Prostate gland (tissue), 2 donors: ENCODE results near the gene GPSM1. TPM values are rescaled to one million over a fixed set of nuclear protein-coding genes. Genes with fewer than 3 reads are reported as not detected.

Experiments used
- DNase-seq: peaks from one replicate; pipeline ENCODE4 v3.0.0-alpha.2; 2019; ENCODE audit warnings: low spot score
- H3K27ac ChIP-seq, 2 donors: fragments of 200-600 bp; sonication (generic); 2 replicates each; pipeline ENCODE4 v1.5.1; 2017 to 2019
- H3K27me3 ChIP-seq: fragments of 200-600 bp; sonication (generic); replicated peaks from 2 replicates; pipeline ENCODE4 v1.5.1; 2019; ENCODE audit not compliant: insufficient read depth
- H3K36me3 ChIP-seq, 2 donors: fragments of 200-600 bp; sonication (generic); 1 replicate in 1 of 2; 2 replicates in 1 of 2; pipeline versions ENCODE4 v1.5.1 to v1.8.1; 2017 to 2019
- H3K4me1 ChIP-seq: fragments of 200-600 bp; sonication (generic); replicated peaks from 2 replicates; pipeline ENCODE4 v1.5.1; 2019
- H3K4me3 ChIP-seq, 2 donors: fragments of 200-600 bp; sonication (generic); 2 replicates each; pipeline ENCODE4 v1.5.1; 2017 to 2019
- H3K9me3 ChIP-seq: fragments of 200-600 bp; sonication (generic); 2 replicates; pipeline ENCODE4 v1.5.1; 2017
- CTCF ChIP-seq, 4 experiments: fragments of 200-600 bp in 2 of 4; fragments of 450-650 bp in 2 of 4; sonication (generic) in 2 of 4; IDR thresholded peaks; 1 replicate in 3 of 4; 2 replicates in 1 of 4; pipeline ENCODE4 v1.5.1; 2016 to 2019; ENCODE audit warnings: antibody characterized with exemption in 4 of 4, mild to moderate bottlenecking in 2 of 4, moderate library complexity in 2 of 4
- POLR2A ChIP-seq: fragments of 450-650 bp; IDR thresholded peaks from one replicate; pipeline ENCODE4 v1.6.1; 2016; ENCODE audit warnings: antibody characterized with exemption, mild to moderate bottlenecking
- POLR2AphosphoS5 ChIP-seq: sonication (generic); formaldehyde crosslinking; IDR thresholded peaks from one replicate; pipeline ENCODE4 v1.6.1; 2017; ENCODE audit warnings: antibody characterized with exemption
- WGBS: methylation state at CpG from one replicate; pipeline ENCODE4 v1.1.5; 2018; 5-methylcytosine and 5-hydroxymethylcytosine counted together
- intact Hi-C: fragments of 100-400 bp; cut with DNase I; formaldehyde crosslinking; loops from one replicate; pipeline ENCODE4 v1.14.2; 2022
- total RNA-seq, 2 donors: library from RNA; depleted of rRNA; stranded (reverse); fragments of >200 nt; gene quantifications; one replicate each; pipeline ENCODE4 v1.1.0, GENCODE V29; 2016

GPSM1 gene
- total RNA-seq, 2 donors from 2014 or later, result 11.3 to 89.2 TPM

- TF ChIP-seq POLR2AphosphoS5 (no peak), CTCF (IDR thresholded peaks at IDR 0.05) (no peak), POLR2A (no peak)
- Histone ChIP-seq H3K4me1 (peaks cover 12% of the 10 kb centered on the region), H3K27ac (peak overlapping the region in 1 of 2 donors; percentile 57), H3K27me3 (no peaks in the 10 kb centered on the region), H3K4me3 (peak overlapping the region; percentile 71 to 95), H3K9me3 (no peaks in the 10 kb centered on the region), H3K36me3 (peaks cover 6 to 11% of the 10 kb centered on the region in 2 donors)
- intact Hi-C loops, result no loop called here
- DNase-seq, result no peak
- 2% methylated on average over 33 of the region's 67 CpGs for WGBS
Measured at GRCh38 chr9:136399176-136400037, 72.1 kb downstream of the GPSM1 start.

- TF ChIP-seq POLR2AphosphoS5 (peak; percentile 75), CTCF (IDR thresholded peaks at IDR 0.05) (peak; percentile 94 to 99 (median 98)), POLR2A (peak; percentile 45)
Measured at GRCh38 chr9:136400038-136400834, 72.9 kb downstream of the GPSM1 start, which contains the start of gene SNAPC4. Gene SNAPC4 (minus strand): TSS chr9:136400170. CDS start chr9:136398428, 1,742 bp downstream.

GRCh38 chr9:136401173-136401922 lies 74.0 kb downstream of the GPSM1 start:
- no peaks in the 10 kb centered on the region for H3K9me3 ChIP-seq
- no peak for DNase-seq
- H3K4me3 ChIP-seq, result no peak overlapping the region
- no peaks in the 10 kb centered on the region for H3K36me3 ChIP-seq
- 94% methylated on average over 18 of the region's 18 CpGs for WGBS
- intact Hi-C loops, result no loop called here
- no peak overlapping the region for H3K27ac ChIP-seq
- no peak for TF ChIP-seq POLR2AphosphoS5
- TF ChIP-seq CTCF (IDR thresholded peaks at IDR 0.05), result no peak
- no peak for TF ChIP-seq POLR2A
- H3K27me3 ChIP-seq, result no peaks in the 10 kb centered on the region
- H3K4me1 ChIP-seq, result peaks cover 4% of the 10 kb centered on the region

More at GRCh38 chr9:136400038-136400834, 72.9 kb downstream of the GPSM1 start, which contains the start of gene SNAPC4:
- peaks cover 12% of the 10 kb centered on the region for H3K4me1 ChIP-seq
- no peaks in the 10 kb centered on the region for H3K27me3 ChIP-seq
- H3K36me3 ChIP-seq, result peaks cover 0 to 5% of the 10 kb centered on the region in 2 donors
- H3K4me3 ChIP-seq, result peak within 1 kb of the TSS; percentile 71 to 95
- H3K9me3 ChIP-seq, result no peaks in the 10 kb centered on the region
- WGBS, result 7% methylated on average over 55 of the region's 71 CpGs
- intact Hi-C loops, result no loop called here
- H3K27ac ChIP-seq, result peak within 1 kb of the TSS in 1 of 2 donors; percentile 57
- peak; percentile 73 for DNase-seq

- H3K4me3 ChIP-seq, result no peak overlapping the region
- H3K27ac ChIP-seq, result no peak overlapping the region
- intact Hi-C loops, result no loop called here
- no peak for DNase-seq
- no peaks in the 10 kb centered on the region for H3K9me3 ChIP-seq
- H3K27me3 ChIP-seq, result no peaks in the 10 kb centered on the region
- H3K36me3 ChIP-seq, result no peaks in the 10 kb centered on the region
- TF ChIP-seq CTCF (IDR thresholded peaks at IDR 0.05) (no peak), POLR2AphosphoS5 (no peak), POLR2A (no peak)
- H3K4me1 ChIP-seq, result peaks cover 4% of the 10 kb centered on the region
- 78% methylated on average over 13 of the region's 13 CpGs for WGBS
Measured at GRCh38 chr9:136402067-136402466, 74.7 kb downstream of the GPSM1 start.
